ENCODE data around the gene RTN4IP1. TPM values are rescaled to one million over a fixed set of nuclear protein-coding genes. Genes with fewer than 3 reads are reported as not detected.
A peak's percentile ranks its signal among the peaks of the same experiment; 100 is the strongest.
"Not testable (repeated sequence)": the region's sequence is repeated elsewhere in the genome, so short reads cannot be mapped to it uniquely, and the experiment has no call there.

The RTN4IP1 gene
- total RNA-seq, 1 experiment from 2014 or later: 12.5 TPM

DNA sequence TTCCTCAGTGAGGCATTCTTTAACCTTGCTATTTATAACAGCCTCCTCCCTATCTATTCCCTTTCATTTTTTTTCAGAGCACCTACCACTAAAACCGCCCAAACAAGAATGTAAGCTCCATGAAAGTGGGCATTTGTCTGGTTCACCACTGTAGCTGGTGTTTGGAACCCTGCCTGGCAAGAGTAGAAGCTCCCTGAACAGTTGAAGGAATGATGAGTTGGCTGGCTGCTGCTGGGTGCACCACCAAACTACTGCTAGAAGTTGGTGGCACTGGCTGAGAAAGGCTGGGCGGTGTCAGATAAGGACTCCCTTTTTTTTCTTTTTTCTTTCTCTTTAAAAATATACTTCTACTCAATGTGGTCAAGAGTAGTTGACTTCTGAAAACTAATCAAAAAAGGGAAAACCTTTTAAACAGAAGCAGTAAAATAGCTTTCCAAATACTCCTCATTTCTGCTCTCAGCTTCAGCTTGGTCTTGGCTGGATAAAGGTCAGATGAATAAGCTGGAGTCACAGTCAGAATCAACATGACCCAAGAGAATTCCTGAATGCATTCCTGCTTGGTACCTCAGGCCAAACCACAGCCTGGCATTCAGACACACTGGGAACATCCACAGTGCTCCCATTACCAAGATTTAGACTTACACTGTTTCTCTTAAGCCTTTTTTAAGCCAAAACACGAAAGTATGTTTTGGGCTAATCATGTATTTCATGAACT, 38.0 kb downstream of the RTN4IP1 start:
- Histone ChIP-seq H2AK5ac (ENCODE audit: insufficient read length, low read length) (no peak overlapping the region), H4K5ac (ENCODE audit: insufficient read length, low read depth, low read length) (no peak overlapping the region), H4K20me1 (ENCODE audit: control insufficient read depth, insufficient read depth, insufficient read length) (no peaks in the 10 kb centered on the region), H3K4me2 (ENCODE audit: insufficient read depth, insufficient read length, low read length) (no peak overlapping the region), H3K79me1 (ENCODE audit: insufficient read depth, low read depth, low read length, poor library complexity, severe bottlenecking) (no peaks in the 10 kb centered on the region), H2BK12ac (ENCODE audit: insufficient read length, low read depth, low read length) (no peak overlapping the region), H2BK15ac (ENCODE audit: low read depth, low read length) (no peak overlapping the region), H3K23me2 (ENCODE audit: insufficient read length, low read depth, low read length, poor library complexity, severe bottlenecking) (no peaks in the 10 kb centered on the region), H3K27ac (ENCODE audit: insufficient read length, low read depth, low read length) (no peak overlapping the region), H3T11ph (ENCODE audit: low read length) (no peak overlapping the region), H3K56ac (ENCODE audit: insufficient read length, low read depth, low read length) (no peak overlapping the region), H3K9me3 (ENCODE audit: control insufficient read depth, low read depth, low read length) (no peaks in the 10 kb centered on the region), H3K14ac (ENCODE audit: insufficient read depth, low read length) (no peak overlapping the region), H3K9ac (ENCODE audit: extremely low read depth, insufficient read length, low read length) (no peak overlapping the region), H3K4me1 (ENCODE audit: insufficient read depth, low read length) (no peaks in the 10 kb centered on the region), H3K23ac (ENCODE audit: insufficient read length, low read depth, low read length) (no peak overlapping the region), H3K79me2 (ENCODE audit: insufficient read depth, low read length) (no peaks in the 10 kb centered on the region), H2BK120ac (ENCODE audit: low read depth, low read length, poor library complexity, severe bottlenecking) (no peak overlapping the region), H3K18ac (ENCODE audit: insufficient read length, low read depth, low read length) (no peak overlapping the region), H3K4ac (ENCODE audit: low read depth, low read length) (no peak overlapping the region), H3K27me3 (ENCODE audit: insufficient read depth, low read length) (no peaks in the 10 kb centered on the region), H2BK20ac (ENCODE audit: low read depth, low read length, poor library complexity, severe bottlenecking) (no peak overlapping the region), H2BK5ac (ENCODE audit: insufficient read length, low read length) (no peak overlapping the region), H4K8ac (replicated peaks; ENCODE audit: insufficient read length, low read depth, low read length) (no peak overlapping the region), H2AFZ (ENCODE audit: low read length) (no peak overlapping the region), H4K91ac (ENCODE audit: insufficient read length, low read depth, low read length) (no peak overlapping the region)
- peaks cover 5% of the 10 kb centered on the region in 2 experiments for H3K4me1 Mint-ChIP-seq
- 0 out of 7 replicates have a peak overlapping the region, but pooled peaks of 1 of the 3 experiments have one; percentile 17 for H3K27ac Mint-ChIP-seq
- TF ChIP-seq, protein P1, sequence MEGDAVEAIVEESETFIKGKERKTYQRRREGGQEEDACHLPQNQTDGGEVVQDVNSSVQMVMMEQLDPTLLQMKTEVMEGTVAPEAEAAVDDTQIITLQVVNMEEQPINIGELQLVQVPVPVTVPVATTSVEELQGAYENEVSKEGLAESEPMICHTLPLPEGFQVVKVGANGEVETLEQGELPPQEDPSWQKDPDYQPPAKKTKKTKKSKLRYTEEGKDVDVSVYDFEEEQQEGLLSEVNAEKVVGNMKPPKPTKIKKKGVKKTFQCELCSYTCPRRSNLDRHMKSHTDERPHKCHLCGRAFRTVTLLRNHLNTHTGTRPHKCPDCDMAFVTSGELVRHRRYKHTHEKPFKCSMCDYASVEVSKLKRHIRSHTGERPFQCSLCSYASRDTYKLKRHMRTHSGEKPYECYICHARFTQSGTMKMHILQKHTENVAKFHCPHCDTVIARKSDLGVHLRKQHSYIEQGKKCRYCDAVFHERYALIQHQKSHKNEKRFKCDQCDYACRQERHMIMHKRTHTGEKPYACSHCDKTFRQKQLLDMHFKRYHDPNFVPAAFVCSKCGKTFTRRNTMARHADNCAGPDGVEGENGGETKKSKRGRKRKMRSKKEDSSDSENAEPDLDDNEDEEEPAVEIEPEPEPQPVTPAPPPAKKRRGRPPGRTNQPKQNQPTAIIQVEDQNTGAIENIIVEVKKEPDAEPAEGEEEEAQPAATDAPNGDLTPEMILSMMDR (conservative IDR thresholded peaks at IDR 0.05): no peak
- DNase-seq: no peak
- H3K36me3 Mint-ChIP-seq (ENCODE audit: insufficient read depth in 1 of 3, low read depth in 3 of 3): peaks cover 16 to 40% (median 36%) of the 10 kb centered on the region in 3 experiments
- no peak overlapping the region for H3K4me3 Mint-ChIP-seq
- no CpG with 5 or more reads among the region's 3 CpGs for WGBS (ENCODE audit: extremely low coverage, insufficient read length, low lambda C conversion rate)
- H3K9me3 Mint-ChIP-seq: peaks cover 3 to 4% of the 10 kb centered on the region in 2 experiments; a peak in 2 of 5 replicates
- no peaks in the 10 kb centered on the region; the same call in 1 of the 2 replicates for H3K27me3 Mint-ChIP-seq (ENCODE audit: low read depth)

DNA sequence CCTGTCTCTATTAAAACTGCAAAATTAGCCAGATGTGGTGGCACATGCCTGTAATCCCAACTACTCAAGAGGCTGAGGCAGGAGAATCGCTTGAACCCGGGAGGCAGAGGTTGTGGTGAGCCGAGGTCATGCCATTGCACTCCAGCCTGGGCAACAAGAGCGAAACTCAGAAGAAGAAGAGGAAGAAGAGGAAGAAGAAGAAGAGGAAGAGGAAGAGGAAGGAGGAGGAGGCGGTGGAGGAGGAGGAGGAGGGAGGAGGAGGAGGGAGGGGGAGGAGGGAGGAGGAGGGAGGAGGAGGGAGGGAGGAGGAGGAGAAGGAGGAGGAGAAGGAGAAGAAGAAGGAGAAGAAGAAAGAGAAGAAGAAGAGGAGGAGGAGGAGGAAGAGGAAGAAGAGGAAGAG, 40.4 kb downstream of the RTN4IP1 start:
- not testable (repeated sequence) for H3K79me2 ChIP-seq (ENCODE audit: insufficient read depth, low read length); H3K9me3 ChIP-seq (ENCODE audit: control insufficient read depth, low read depth, low read length); H3K27me3 Mint-ChIP-seq (ENCODE audit: low read depth); H3K18ac ChIP-seq (ENCODE audit: insufficient read length, low read depth, low read length); DNase-seq; H3K23ac ChIP-seq (ENCODE audit: insufficient read length, low read depth, low read length); H2BK5ac ChIP-seq (ENCODE audit: insufficient read length, low read length); H3K4me3 Mint-ChIP-seq; H3K4me2 ChIP-seq (ENCODE audit: insufficient read depth, insufficient read length, low read length); H3K56ac ChIP-seq (ENCODE audit: insufficient read length, low read depth, low read length); H3K27ac Mint-ChIP-seq; H2AFZ ChIP-seq (ENCODE audit: low read length); H2BK15ac ChIP-seq (ENCODE audit: low read depth, low read length); H3K79me1 ChIP-seq (ENCODE audit: insufficient read depth, low read depth, low read length, poor library complexity, severe bottlenecking); H4K91ac ChIP-seq (ENCODE audit: insufficient read length, low read depth, low read length); H4K20me1 ChIP-seq (ENCODE audit: control insufficient read depth, insufficient read depth, insufficient read length); H3T11ph ChIP-seq (ENCODE audit: low read length); H3K4me1 ChIP-seq (ENCODE audit: insufficient read depth, low read length); H2BK12ac ChIP-seq (ENCODE audit: insufficient read length, low read depth, low read length); H3K14ac ChIP-seq (ENCODE audit: insufficient read depth, low read length); H4K8ac ChIP-seq (replicated peaks; ENCODE audit: insufficient read length, low read depth, low read length); H3K9ac ChIP-seq (ENCODE audit: extremely low read depth, insufficient read length, low read length); H3K4ac ChIP-seq (ENCODE audit: low read depth, low read length); H2BK20ac ChIP-seq (ENCODE audit: low read depth, low read length, poor library complexity, severe bottlenecking); H4K5ac ChIP-seq (ENCODE audit: insufficient read length, low read depth, low read length); H2BK120ac ChIP-seq (ENCODE audit: low read depth, low read length, poor library complexity, severe bottlenecking); H3K27ac ChIP-seq (ENCODE audit: insufficient read length, low read depth, low read length); H3K23me2 ChIP-seq (ENCODE audit: insufficient read length, low read depth, low read length, poor library complexity, severe bottlenecking); H2AK5ac ChIP-seq (ENCODE audit: insufficient read length, low read length); H3K9me3 Mint-ChIP-seq; H3K27me3 ChIP-seq (ENCODE audit: insufficient read depth, low read length)
- Mint-ChIP-seq H3K36me3 (ENCODE audit: insufficient read depth in 1 of 3, low read depth in 3 of 3) (peaks cover 17 to 46% (median 38%) of the 10 kb centered on the region in 3 experiments), H3K4me1 (peaks cover 18 to 20% of the 10 kb centered on the region in 2 experiments)
- WGBS (ENCODE audit: extremely low coverage, insufficient read length, low lambda C conversion rate): no CpG with 5 or more reads among the region's 5 CpGs

Measured in H9 (cell line).